Measurements from ENCODE around the gene FADS3.

Gene FADS3

GRCh38 chr11:61854206-61854895, 37.0 kb downstream of the FADS3 start:
- no peak for DNase-seq

- no peak for DNase-seq
Observed at GRCh38 chr11:61853698-61854169, 37.6 kb downstream of the FADS3 start.

GRCh38 chr11:61851900-61852295, 39.4 kb downstream of the FADS3 start:
- no peak for DNase-seq

- DNase-seq = no peak
Observed at GRCh38 chr11:61851113-61851899, 40.0 kb downstream of the FADS3 start.

- DNase-seq = no peak
Observed at GRCh38 chr11:61850687-61851086, 40.7 kb downstream of the FADS3 start.

- DNase-seq = no peak
Observed at GRCh38 chr11:61848631-61849030, 42.7 kb downstream of the FADS3 start.

GRCh38 chr11:61847914-61848581, 43.3 kb downstream of the FADS3 start:
- no peak for DNase-seq

GRCh38 chr11:61846362-61847020, 44.9 kb downstream of the FADS3 start:
- no peak for DNase-seq

GRCh38 chr11:61844909-61845565, 46.3 kb downstream of the FADS3 start:
- DNase-seq = no peak

GRCh38 chr11:61842528-61842820, 48.9 kb downstream of the FADS3 start:
- DNase-seq = no peak

- no peak for DNase-seq
Observed at GRCh38 chr11:61841636-61842527, 49.5 kb downstream of the FADS3 start.

- no peak for DNase-seq
Observed at GRCh38 chr11:61840371-61840770, 51.0 kb downstream of the FADS3 start.

GRCh38 chr11:61839742-61840141, 51.6 kb downstream of the FADS3 start:
- no peak for DNase-seq

GRCh38 chr11:61838921-61839320, 52.4 kb downstream of the FADS3 start:
- no peak for DNase-seq

GRCh38 chr11:61838501-61838900, 52.8 kb downstream of the FADS3 start:
- DNase-seq = no peak

GRCh38 chr11:61837411-61838005, 53.8 kb downstream of the FADS3 start:
- no peak for DNase-seq

GRCh38 chr11:61836193-61836592, 55.2 kb downstream of the FADS3 start:
- DNase-seq = no peak

- DNase-seq = no peak
Observed at GRCh38 chr11:61834278-61835048, 56.9 kb downstream of the FADS3 start.

GRCh38 chr11:61833926-61834277, 57.4 kb downstream of the FADS3 start:
- DNase-seq = no peak

- DNase-seq = no peak
Observed at GRCh38 chr11:61833471-61833870, 57.9 kb downstream of the FADS3 start.

- DNase-seq = no peak
Observed at GRCh38 chr11:61832754-61833153, 58.6 kb downstream of the FADS3 start.
